Measurements from ENCODE around the gene ZNF117. TPM values are rescaled to one million over a fixed set of nuclear protein-coding genes. Genes with fewer than 3 reads are reported as not detected.
A peak's percentile ranks its signal among the peaks of the same experiment; 100 is the strongest.

ZNF117 gene
- total and polyA plus RNA-seq, 9 of the 15 experiments (the other 6 are each of a cell fraction or from before 2014, with no cell fraction given) = 2.5 to 18.9 (median 14.1) TPM

DNA sequence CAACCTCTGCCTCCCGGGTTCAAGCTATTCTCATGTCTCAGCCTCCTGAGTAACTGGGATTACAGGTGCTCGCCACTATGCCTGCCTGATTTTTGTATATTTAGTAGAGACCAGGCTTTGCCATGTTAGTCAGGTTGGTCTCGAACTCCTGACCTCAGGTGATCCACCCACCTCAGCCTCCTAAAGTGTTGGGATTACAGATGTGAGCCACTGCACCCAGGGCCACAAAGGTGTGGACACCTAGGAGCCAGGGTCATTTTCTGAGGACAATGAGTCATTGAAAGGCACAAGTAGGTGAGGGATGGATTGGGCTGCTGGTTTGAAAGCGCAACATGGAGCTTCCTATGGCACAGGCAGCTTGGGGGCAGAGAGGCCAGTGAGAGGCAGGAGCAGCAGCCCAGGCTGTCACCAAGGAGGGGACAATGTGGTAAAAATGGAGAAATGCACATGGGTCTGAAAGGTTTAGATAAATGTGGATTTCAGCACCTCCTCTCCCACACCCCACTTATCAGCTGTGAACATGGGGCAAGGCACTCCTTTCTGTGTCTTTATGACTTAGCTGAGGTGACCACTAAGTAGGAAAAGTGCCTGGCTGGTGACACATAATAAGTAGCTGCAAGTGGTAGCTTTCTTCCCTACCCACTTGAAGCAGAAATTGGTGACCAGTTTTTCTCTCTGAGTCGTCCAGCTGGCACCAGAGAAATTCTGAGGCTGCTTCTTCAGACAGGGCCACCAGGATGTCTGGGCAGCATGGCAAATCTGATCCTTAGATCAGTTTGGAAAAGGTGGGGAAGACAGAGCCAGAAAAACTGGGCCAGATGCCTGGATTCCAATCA is 46.0 kb downstream of the ZNF117 start (continued):
- TF ChIP-seq, protein P1, sequence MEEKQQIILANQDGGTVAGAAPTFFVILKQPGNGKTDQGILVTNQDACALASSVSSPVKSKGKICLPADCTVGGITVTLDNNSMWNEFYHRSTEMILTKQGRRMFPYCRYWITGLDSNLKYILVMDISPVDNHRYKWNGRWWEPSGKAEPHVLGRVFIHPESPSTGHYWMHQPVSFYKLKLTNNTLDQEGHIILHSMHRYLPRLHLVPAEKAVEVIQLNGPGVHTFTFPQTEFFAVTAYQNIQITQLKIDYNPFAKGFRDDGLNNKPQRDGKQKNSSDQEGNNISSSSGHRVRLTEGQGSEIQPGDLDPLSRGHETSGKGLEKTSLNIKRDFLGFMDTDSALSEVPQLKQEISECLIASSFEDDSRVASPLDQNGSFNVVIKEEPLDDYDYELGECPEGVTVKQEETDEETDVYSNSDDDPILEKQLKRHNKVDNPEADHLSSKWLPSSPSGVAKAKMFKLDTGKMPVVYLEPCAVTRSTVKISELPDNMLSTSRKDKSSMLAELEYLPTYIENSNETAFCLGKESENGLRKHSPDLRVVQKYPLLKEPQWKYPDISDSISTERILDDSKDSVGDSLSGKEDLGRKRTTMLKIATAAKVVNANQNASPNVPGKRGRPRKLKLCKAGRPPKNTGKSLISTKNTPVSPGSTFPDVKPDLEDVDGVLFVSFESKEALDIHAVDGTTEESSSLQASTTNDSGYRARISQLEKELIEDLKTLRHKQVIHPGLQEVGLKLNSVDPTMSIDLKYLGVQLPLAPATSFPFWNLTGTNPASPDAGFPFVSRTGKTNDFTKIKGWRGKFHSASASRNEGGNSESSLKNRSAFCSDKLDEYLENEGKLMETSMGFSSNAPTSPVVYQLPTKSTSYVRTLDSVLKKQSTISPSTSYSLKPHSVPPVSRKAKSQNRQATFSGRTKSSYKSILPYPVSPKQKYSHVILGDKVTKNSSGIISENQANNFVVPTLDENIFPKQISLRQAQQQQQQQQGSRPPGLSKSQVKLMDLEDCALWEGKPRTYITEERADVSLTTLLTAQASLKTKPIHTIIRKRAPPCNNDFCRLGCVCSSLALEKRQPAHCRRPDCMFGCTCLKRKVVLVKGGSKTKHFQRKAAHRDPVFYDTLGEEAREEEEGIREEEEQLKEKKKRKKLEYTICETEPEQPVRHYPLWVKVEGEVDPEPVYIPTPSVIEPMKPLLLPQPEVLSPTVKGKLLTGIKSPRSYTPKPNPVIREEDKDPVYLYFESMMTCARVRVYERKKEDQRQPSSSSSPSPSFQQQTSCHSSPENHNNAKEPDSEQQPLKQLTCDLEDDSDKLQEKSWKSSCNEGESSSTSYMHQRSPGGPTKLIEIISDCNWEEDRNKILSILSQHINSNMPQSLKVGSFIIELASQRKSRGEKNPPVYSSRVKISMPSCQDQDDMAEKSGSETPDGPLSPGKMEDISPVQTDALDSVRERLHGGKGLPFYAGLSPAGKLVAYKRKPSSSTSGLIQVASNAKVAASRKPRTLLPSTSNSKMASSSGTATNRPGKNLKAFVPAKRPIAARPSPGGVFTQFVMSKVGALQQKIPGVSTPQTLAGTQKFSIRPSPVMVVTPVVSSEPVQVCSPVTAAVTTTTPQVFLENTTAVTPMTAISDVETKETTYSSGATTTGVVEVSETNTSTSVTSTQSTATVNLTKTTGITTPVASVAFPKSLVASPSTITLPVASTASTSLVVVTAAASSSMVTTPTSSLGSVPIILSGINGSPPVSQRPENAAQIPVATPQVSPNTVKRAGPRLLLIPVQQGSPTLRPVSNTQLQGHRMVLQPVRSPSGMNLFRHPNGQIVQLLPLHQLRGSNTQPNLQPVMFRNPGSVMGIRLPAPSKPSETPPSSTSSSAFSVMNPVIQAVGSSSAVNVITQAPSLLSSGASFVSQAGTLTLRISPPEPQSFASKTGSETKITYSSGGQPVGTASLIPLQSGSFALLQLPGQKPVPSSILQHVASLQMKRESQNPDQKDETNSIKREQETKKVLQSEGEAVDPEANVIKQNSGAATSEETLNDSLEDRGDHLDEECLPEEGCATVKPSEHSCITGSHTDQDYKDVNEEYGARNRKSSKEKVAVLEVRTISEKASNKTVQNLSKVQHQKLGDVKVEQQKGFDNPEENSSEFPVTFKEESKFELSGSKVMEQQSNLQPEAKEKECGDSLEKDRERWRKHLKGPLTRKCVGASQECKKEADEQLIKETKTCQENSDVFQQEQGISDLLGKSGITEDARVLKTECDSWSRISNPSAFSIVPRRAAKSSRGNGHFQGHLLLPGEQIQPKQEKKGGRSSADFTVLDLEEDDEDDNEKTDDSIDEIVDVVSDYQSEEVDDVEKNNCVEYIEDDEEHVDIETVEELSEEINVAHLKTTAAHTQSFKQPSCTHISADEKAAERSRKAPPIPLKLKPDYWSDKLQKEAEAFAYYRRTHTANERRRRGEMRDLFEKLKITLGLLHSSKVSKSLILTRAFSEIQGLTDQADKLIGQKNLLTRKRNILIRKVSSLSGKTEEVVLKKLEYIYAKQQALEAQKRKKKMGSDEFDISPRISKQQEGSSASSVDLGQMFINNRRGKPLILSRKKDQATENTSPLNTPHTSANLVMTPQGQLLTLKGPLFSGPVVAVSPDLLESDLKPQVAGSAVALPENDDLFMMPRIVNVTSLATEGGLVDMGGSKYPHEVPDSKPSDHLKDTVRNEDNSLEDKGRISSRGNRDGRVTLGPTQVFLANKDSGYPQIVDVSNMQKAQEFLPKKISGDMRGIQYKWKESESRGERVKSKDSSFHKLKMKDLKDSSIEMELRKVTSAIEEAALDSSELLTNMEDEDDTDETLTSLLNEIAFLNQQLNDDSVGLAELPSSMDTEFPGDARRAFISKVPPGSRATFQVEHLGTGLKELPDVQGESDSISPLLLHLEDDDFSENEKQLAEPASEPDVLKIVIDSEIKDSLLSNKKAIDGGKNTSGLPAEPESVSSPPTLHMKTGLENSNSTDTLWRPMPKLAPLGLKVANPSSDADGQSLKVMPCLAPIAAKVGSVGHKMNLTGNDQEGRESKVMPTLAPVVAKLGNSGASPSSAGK (IDR thresholded peaks at IDR 0.05) = peak; percentile 67; the same call in 1 of the 2 replicates
- TF ChIP-seq CCNT2 (IDR thresholded peaks at IDR 0.05; ENCODE audit: borderline replicate concordance, extremely low read depth, insufficient read length, low read depth, low read length) (peak; percentile 90), MBD2 (IDR thresholded peaks at IDR 0.05; ENCODE audit: borderline replicate concordance, low read depth) (peak; percentile 62), RBBP5 (IDR thresholded peaks at IDR 0.05; ENCODE audit: borderline replicate concordance, insufficient read depth, low read length, poor library complexity, severe bottlenecking) (peak; percentile 39), EP300 (IDR thresholded peaks at IDR 0.05; ENCODE audit: low read length) (peak; percentile 80), HDAC3 (IDR thresholded peaks at IDR 0.05; ENCODE audit: borderline replicate concordance, partially characterized antibody) (peak; percentile 78), NFRKB (IDR thresholded peaks at IDR 0.05; ENCODE audit: low read depth) (0 out of 2 replicates have a peak, but pooled peaks have one; percentile 33)
- TF ChIP-seq, protein P2, sequence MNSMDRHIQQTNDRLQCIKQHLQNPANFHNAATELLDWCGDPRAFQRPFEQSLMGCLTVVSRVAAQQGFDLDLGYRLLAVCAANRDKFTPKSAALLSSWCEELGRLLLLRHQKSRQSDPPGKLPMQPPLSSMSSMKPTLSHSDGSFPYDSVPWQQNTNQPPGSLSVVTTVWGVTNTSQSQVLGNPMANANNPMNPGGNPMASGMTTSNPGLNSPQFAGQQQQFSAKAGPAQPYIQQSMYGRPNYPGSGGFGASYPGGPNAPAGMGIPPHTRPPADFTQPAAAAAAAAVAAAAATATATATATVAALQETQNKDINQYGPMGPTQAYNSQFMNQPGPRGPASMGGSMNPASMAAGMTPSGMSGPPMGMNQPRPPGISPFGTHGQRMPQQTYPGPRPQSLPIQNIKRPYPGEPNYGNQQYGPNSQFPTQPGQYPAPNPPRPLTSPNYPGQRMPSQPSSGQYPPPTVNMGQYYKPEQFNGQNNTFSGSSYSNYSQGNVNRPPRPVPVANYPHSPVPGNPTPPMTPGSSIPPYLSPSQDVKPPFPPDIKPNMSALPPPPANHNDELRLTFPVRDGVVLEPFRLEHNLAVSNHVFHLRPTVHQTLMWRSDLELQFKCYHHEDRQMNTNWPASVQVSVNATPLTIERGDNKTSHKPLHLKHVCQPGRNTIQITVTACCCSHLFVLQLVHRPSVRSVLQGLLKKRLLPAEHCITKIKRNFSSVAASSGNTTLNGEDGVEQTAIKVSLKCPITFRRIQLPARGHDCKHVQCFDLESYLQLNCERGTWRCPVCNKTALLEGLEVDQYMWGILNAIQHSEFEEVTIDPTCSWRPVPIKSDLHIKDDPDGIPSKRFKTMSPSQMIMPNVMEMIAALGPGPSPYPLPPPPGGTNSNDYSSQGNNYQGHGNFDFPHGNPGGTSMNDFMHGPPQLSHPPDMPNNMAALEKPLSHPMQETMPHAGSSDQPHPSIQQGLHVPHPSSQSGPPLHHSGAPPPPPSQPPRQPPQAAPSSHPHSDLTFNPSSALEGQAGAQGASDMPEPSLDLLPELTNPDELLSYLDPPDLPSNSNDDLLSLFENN (IDR thresholded peaks at IDR 0.05; ENCODE audit: low read depth in 2 of 2, low read length in 2 of 2) = peak in 1 of 2 experiments; percentile 86; a peak in 2 of 4 replicates
- TF ChIP-seq, protein P3, sequence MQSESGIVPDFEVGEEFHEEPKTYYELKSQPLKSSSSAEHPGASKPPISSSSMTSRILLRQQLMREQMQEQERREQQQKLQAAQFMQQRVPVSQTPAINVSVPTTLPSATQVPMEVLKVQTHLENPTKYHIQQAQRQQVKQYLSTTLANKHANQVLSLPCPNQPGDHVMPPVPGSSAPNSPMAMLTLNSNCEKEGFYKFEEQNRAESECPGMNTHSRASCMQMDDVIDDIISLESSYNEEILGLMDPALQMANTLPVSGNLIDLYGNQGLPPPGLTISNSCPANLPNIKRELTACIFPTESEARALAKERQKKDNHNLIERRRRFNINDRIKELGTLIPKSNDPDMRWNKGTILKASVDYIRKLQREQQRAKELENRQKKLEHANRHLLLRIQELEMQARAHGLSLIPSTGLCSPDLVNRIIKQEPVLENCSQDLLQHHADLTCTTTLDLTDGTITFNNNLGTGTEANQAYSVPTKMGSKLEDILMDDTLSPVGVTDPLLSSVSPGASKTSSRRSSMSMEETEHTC (IDR thresholded peaks at IDR 0.05) = 0 out of 2 replicates have a peak, but pooled peaks have one; percentile 34

Measured in K562 (cell line).